Sigmoid colon (tissue), 7 donors: ENCODE measurements around the gene C17orf113. TPM values are rescaled to one million over a fixed set of nuclear protein-coding genes. Genes with fewer than 3 reads are reported as not detected.

Experiments
- DNase-seq: peaks from one replicate; pipeline ENCODE4 v3.0.0-alpha.2; 2019
- H3K27ac ChIP-seq, 4 donors: fragments of 200-600 bp; sonication (generic); one replicate each; pipeline ENCODE4 v1.5.1; 2016 to 2019; ENCODE audit warnings: mild to moderate bottlenecking in 1 of 4
- H3K27me3 ChIP-seq, 3 donors: fragments of 200-600 bp; sonication (generic); one replicate each; pipeline ENCODE4 v1.5.1; 2019; ENCODE audit warnings: mild to moderate bottlenecking in 1 of 3
- H3K36me3 ChIP-seq, 4 donors: fragments of 200-600 bp; sonication (generic); one replicate each; pipeline ENCODE4 v1.5.1; 2016 to 2019
- H3K4me1 ChIP-seq, 4 donors: fragments of 200-600 bp; sonication (generic); one replicate each; pipeline ENCODE4 v1.5.1; 2017 to 2019
- H3K4me3 ChIP-seq, 4 donors: fragments of 200-600 bp; sonication (generic); one replicate each; pipeline ENCODE4 v1.5.1; 2017 to 2019; ENCODE audit warnings: mild to moderate bottlenecking in 2 of 4, moderate library complexity in 1 of 4
- H3K9me3 ChIP-seq, 4 donors: fragments of 200-600 bp in 3 of 4; sonication (generic) in 3 of 4; one replicate each; pipeline versions ENCODE4 v1.5.1 to v1.6.1; 2013 to 2019
- EP300 ChIP-seq, 4 donors: sonication (generic); formaldehyde crosslinking; IDR thresholded peaks; one replicate each; pipeline ENCODE4 v1.6.1; 2017; ENCODE audit warnings: antibody characterized with exemption in 4 of 4
- POLR2A ChIP-seq, 2 donors: fragments of 450-650 bp; IDR thresholded peaks; one replicate each; pipeline ENCODE4 v1.6.1; 2016; ENCODE audit warnings: antibody characterized with exemption in 2 of 2, mild to moderate bottlenecking in 2 of 2, moderate library complexity in 2 of 2
- POLR2AphosphoS5 ChIP-seq, 4 donors: sonication (generic); formaldehyde crosslinking; IDR thresholded peaks; one replicate each; pipeline ENCODE4 v1.6.1; 2017; ENCODE audit warnings: antibody characterized with exemption in 4 of 4
- WGBS, 2 donors: extraction: QIAGEN DNeasy Blood & Tissue Kit; methylation state at CpG; one replicate each; pipeline ENCODE4 v1.1.7; 2013; 5-methylcytosine and 5-hydroxymethylcytosine counted together
- intact Hi-C: fragments of 100-400 bp; cut with DNase I; formaldehyde crosslinking; loops from one replicate; pipeline ENCODE4 v1.15.1; 2023
- polyA plus RNA-seq, 3 donors: library from polyadenylated mRNA; stranded (reverse); fragments of 200-250 nt; gene quantifications; one replicate each; pipeline ENCODE4 v1.2.3, GENCODE V29; 2013
- total RNA-seq, 4 donors: library from RNA; depleted of rRNA; stranded (reverse); fragments of >200 nt; gene quantifications; one replicate each; pipeline ENCODE4 v1.1.0, GENCODE V29; 2016
- TF ChIP-seq, protein P1 (sequence below), 4 experiments: fragments of 450-650 bp in 3 of 4; fragments of 200-600 bp in 1 of 4; IDR thresholded peaks; one replicate each; pipeline ENCODE4 v1.5.1; 2016 to 2019; ENCODE audit warnings: antibody characterized with exemption in 4 of 4, mild to moderate bottlenecking in 3 of 4, moderate library complexity in 2 of 4
- donor health status: healthy with polysubstance abuse.
- donor health status: Bipolar disorder and iron deficiency.
- donor health status: healthy.

The C17orf113 gene
- total and polyA plus RNA-seq, 7 donors: 0.23 to 0.71 (median 0.49) TPM

DNA sequence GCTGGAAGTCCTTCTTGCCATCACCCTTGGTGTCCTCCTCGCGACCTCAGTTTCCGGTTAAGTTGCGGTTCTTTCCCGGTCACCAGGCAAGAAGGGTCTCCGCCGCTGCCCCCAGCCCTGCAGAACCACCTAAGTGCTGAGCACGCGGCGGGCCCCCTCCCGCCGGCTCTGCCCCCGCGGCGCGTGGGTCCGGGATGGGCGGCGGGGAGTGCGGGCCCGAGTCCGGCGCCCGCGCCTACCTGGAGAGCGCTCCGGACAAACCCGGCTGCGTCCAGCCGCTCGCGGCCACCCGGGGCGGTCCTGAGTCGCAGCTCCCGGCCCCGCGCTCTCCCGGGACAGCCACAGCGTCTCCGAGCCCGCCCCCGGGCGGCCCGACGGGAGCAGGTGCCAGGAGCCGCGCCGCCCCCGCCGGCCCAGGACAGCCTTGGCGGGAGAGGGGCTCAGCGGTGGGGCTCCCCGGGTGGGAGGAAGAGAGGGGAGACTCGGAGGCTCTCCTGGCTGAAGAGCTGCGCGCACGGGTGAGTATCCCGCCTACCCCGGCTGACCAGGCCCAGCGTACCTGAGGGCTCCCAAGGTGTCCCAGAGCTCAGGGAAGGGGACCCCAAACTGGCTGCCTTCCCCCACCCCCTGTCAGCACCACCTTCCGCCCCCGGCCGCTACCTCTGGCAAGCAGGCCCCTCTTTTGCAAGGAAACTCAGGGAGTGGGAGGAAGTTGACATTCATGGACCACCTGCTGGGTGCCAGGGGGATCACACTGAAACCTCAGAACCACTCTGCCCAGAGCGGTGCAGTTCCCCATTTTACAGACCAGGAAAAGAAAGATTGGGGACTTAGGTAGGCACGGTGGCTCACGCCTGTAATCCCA lies 22.2 kb upstream of the C17orf113 start:
- DNase-seq: no peak
- 8 to 12% methylated on average over 67 of the region's 67 CpGs for WGBS, 2 donors
- Histone ChIP-seq H3K36me3 (no peaks in the 10 kb centered on the region), H3K4me3 (peak overlapping the region in 3 of 4 donors; percentile 14 to 36 (median 34)), H3K9me3 (no peaks in the 10 kb centered on the region), H3K27ac (no peak overlapping the region), H3K4me1 (peaks cover 0 to 11% (median 9%) of the 10 kb centered on the region in 4 donors), H3K27me3 (peaks cover 13 to 58% (median 26%) of the 10 kb centered on the region in 3 donors)
- intact Hi-C loops: no loop called here
- TF ChIP-seq POLR2AphosphoS5 (IDR thresholded peaks at IDR 0.05) (no peak), POLR2A (IDR thresholded peaks at IDR 0.05) (no peak)

DNA sequence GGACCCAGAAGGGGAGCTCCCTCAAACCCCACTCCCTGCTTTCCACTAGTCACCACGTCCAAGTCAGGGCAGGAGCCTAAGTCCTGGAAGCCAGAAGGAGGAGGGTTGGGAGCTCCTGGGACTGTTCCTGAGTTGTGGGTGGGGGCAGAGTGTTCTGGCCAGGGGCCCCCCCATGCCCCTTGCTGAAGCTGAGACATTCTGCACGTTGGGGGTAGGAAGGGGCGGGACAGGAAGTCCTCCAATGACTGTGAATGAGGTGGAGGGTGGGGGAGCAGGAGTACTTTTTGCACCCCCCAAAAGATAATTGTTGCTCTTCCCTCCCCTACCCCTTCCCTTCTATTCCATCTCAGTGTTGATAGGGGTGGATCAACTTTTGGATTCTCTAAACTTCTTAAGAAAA lies 21.4 kb upstream of the C17orf113 start:
- Histone ChIP-seq H3K4me1 (peaks cover 0 to 11% (median 9%) of the 10 kb centered on the region in 4 donors), H3K27me3 (peaks cover 13 to 61% (median 26%) of the 10 kb centered on the region in 3 donors), H3K36me3 (no peaks in the 10 kb centered on the region), H3K9me3 (no peaks in the 10 kb centered on the region), H3K27ac (no peak overlapping the region), H3K4me3 (peak overlapping the region in 1 of 4 donors; percentile 34)
- intact Hi-C loops: no loop called here
- 23 to 27% methylated on average over 3 of the region's 3 CpGs for WGBS, 2 donors
- no peak for DNase-seq
- no peak for TF ChIP-seq POLR2AphosphoS5 (IDR thresholded peaks at IDR 0.05)
- TF ChIP-seq, protein P1, sequence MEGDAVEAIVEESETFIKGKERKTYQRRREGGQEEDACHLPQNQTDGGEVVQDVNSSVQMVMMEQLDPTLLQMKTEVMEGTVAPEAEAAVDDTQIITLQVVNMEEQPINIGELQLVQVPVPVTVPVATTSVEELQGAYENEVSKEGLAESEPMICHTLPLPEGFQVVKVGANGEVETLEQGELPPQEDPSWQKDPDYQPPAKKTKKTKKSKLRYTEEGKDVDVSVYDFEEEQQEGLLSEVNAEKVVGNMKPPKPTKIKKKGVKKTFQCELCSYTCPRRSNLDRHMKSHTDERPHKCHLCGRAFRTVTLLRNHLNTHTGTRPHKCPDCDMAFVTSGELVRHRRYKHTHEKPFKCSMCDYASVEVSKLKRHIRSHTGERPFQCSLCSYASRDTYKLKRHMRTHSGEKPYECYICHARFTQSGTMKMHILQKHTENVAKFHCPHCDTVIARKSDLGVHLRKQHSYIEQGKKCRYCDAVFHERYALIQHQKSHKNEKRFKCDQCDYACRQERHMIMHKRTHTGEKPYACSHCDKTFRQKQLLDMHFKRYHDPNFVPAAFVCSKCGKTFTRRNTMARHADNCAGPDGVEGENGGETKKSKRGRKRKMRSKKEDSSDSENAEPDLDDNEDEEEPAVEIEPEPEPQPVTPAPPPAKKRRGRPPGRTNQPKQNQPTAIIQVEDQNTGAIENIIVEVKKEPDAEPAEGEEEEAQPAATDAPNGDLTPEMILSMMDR (IDR thresholded peaks at IDR 0.05): no peak
- TF ChIP-seq EP300 (IDR thresholded peaks at IDR 0.05): no peak
- no peak for TF ChIP-seq POLR2A (IDR thresholded peaks at IDR 0.05)

DNA sequence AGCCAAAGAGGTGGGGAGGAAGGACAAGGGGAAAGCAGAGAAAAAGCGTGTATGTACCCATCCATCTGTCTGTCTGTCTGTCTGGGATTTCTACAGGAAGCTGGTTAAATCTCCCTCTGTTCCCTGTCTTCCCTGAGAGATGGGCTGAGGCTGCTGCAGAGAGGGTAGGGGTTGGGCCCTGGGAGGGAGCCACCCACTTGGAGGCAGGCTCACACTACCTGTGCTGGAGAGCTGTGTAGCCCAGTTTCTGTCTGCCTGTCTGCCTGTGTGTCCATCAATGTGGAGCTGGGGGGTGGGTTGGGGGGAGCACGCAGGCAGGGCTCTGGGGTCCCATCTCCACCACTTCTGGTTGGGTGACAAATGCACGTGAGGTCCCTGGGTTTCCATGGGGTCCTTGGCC lies 18.6 kb upstream of the C17orf113 start:
- Histone ChIP-seq H3K36me3 (no peaks in the 10 kb centered on the region), H3K9me3 (no peaks in the 10 kb centered on the region), H3K4me1 (peaks cover 0 to 11% (median 9%) of the 10 kb centered on the region in 4 donors), H3K4me3 (no peak overlapping the region), H3K27ac (no peak overlapping the region), H3K27me3 (peaks cover 13 to 55% (median 26%) of the 10 kb centered on the region in 3 donors)
- TF ChIP-seq, protein P1 (IDR thresholded peaks at IDR 0.05): no peak
- no peak for TF ChIP-seq POLR2A (IDR thresholded peaks at IDR 0.05)
- TF ChIP-seq POLR2AphosphoS5 (IDR thresholded peaks at IDR 0.05): no peak
- no peak for TF ChIP-seq EP300 (IDR thresholded peaks at IDR 0.05)
- 64 to 81% methylated on average over 3 of the region's 3 CpGs for WGBS, 2 donors
- intact Hi-C loops: loop anchor here (5.0 kb wide), 1 partner anchor 42 kb away; no protein-coding TSS in a partner anchor
- DNase-seq: no peak

DNA sequence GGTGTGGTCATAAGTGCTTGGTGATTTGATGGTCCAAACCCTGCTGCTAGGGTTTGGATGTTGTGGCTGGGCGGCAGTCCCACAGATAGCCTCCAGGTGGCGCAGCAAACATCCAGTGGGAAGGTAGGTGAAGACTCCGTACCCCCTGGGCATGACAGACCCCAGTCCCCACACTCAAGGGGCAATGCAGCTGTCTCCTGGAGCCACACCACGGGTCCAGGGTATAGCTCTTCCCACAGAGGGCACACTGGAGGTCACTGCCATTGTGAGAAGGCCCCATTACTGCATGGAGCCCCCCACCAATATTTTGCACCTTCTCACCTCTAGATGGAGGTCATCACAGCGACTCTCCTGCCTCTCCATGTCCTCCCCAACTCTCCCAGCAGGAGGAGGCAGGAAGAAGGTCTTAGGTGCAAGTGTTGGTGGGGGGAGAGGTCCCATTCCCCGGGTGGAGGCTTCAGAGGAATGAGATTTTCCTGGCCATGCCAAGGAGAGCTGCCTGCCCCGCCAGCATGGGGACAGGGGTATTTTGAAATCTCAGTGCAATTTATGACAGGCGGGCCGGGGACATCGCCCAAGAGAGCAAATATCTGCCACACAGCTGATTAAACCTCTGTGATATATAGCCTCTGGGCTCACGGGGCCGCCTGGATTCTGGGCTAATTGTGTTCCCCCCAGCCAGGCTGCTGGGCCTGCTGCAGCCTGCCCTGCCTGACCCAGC lies 17.1 kb upstream of the C17orf113 start:
- Histone ChIP-seq H3K9me3 (no peaks in the 10 kb centered on the region), H3K36me3 (no peaks in the 10 kb centered on the region), H3K4me1 (peaks cover 0 to 8% (median 7%) of the 10 kb centered on the region in 4 donors), H3K4me3 (no peak overlapping the region), H3K27ac (no peak overlapping the region), H3K27me3 (peaks cover 8 to 41% (median 21%) of the 10 kb centered on the region in 3 donors)
- 6 to 41% methylated on average over 12 of the region's 12 CpGs for WGBS, 2 donors
- TF ChIP-seq POLR2AphosphoS5 (IDR thresholded peaks at IDR 0.05): no peak
- TF ChIP-seq, protein P1 (IDR thresholded peaks at IDR 0.05): peak; percentile 78 to 94 (median 83)
- intact Hi-C loops: loop anchor here (1.0 to 5.0 kb wide), 2 partner anchors 40 to 49 kb away; no protein-coding TSS in a partner anchor
- peak; percentile 75 for DNase-seq

DNA sequence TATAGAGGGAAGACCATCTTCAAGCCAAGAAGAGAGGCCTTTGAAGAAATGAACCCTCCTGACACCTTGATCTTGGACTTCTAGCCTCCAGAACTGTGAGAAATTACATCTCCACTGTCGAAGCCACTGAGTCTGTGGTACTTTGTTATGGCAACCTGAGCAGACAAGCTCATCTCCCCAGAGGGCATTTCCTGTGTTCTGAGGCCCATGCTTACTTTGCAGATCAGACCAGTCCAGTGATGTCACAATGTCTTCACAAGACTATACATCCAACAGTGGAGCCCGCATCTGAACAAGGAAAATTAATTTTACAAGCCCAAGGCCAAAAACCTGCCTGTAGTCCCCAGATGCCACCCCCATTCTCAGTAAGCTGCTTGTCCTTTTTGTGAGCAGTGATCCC lies 14.8 kb upstream of the C17orf113 start:
- intact Hi-C loops: loop anchor here (5.0 kb wide), 1 partner anchor 38 kb away; no protein-coding TSS in a partner anchor
- Histone ChIP-seq H3K4me1 (no peaks in the 10 kb centered on the region), H3K4me3 (no peak overlapping the region), H3K27me3 (peaks cover 0 to 18% (median 0%) of the 10 kb centered on the region in 3 donors), H3K36me3 (no peaks in the 10 kb centered on the region), H3K9me3 (no peaks in the 10 kb centered on the region), H3K27ac (no peak overlapping the region)
- DNase-seq: no peak
- 73 to 81% methylated on average over 2 of the region's 2 CpGs for WGBS, 2 donors
- TF ChIP-seq POLR2AphosphoS5 (IDR thresholded peaks at IDR 0.05): no peak
- TF ChIP-seq EP300 (IDR thresholded peaks at IDR 0.05): no peak
- TF ChIP-seq, protein P1 (IDR thresholded peaks at IDR 0.05): no peak
- TF ChIP-seq POLR2A (IDR thresholded peaks at IDR 0.05): no peak
